ENCODE results near the gene ZDHHC1. TPM values are rescaled to one million over a fixed set of nuclear protein-coding genes. Genes with fewer than 3 reads are reported as not detected.
"Not testable (repeated sequence)": the region's sequence is repeated elsewhere in the genome, so short reads cannot be mapped to it uniquely, and the experiment has no call there.

ZDHHC1 gene
- total and polyA plus RNA-seq, 4 donors: 0.33 to 1.6 (median 1.1) TPM

DNA sequence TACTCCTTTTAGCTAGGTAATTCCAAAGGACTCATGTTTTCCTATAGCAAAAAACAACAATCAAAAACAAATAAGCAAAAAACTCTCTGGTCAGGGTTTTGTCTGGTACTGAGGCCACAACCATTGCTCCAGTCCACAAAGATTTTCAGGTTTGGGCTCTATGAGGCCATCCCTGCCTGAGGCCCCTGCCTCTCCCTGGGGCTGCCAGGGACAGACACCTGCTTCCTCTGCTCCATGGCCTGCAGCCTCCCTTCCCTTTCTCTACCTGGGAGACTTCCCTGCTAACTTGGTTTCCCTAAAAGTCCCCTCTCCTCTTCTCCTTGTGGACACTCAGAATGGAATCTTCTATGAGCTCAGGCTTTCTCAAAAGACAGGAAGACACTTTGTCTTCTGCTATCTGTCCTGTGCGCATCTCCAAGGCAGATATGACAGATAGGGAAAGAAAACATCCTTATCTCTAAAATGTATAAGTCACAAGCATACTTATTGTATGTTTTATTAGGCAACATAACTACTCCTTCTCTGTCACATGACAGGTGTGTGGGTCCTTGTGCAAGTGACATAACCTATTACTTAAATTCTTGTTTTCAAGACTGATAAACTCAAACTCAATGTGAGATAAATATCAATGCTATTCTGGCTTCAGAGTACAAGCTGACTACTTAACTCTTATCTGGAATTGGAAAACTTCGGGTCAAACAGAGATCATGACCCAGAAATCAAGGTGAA lies 1.2 kb upstream of the ZDHHC1 start (continued):
- TF ChIP-seq, protein P1, sequence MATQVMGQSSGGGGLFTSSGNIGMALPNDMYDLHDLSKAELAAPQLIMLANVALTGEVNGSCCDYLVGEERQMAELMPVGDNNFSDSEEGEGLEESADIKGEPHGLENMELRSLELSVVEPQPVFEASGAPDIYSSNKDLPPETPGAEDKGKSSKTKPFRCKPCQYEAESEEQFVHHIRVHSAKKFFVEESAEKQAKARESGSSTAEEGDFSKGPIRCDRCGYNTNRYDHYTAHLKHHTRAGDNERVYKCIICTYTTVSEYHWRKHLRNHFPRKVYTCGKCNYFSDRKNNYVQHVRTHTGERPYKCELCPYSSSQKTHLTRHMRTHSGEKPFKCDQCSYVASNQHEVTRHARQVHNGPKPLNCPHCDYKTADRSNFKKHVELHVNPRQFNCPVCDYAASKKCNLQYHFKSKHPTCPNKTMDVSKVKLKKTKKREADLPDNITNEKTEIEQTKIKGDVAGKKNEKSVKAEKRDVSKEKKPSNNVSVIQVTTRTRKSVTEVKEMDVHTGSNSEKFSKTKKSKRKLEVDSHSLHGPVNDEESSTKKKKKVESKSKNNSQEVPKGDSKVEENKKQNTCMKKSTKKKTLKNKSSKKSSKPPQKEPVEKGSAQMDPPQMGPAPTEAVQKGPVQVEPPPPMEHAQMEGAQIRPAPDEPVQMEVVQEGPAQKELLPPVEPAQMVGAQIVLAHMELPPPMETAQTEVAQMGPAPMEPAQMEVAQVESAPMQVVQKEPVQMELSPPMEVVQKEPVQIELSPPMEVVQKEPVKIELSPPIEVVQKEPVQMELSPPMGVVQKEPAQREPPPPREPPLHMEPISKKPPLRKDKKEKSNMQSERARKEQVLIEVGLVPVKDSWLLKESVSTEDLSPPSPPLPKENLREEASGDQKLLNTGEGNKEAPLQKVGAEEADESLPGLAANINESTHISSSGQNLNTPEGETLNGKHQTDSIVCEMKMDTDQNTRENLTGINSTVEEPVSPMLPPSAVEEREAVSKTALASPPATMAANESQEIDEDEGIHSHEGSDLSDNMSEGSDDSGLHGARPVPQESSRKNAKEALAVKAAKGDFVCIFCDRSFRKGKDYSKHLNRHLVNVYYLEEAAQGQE (IDR thresholded peaks at IDR 0.05): no peak

DNA sequence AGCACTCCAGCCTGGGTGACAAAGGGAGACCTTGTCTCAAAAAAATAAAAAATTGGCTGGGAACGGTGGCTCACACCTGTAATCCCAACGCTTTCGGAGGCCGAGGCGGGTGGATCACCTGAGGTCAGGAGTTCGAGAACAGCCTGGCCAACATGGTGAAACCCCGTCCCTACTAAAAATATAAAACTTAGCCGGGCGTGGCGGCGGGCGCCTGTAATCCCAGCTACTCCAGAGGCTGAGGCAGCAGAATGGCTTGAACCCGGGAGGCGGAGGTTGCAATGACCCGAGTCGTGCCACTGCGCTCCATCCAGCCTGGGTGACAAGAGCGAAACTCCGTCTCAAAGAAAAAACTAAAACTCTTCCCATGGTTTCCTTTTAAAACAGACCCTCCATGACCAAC lies 856 bp downstream of the ZDHHC1 start:
- H3K27me3 ChIP-seq (ENCODE audit: control insufficient read depth in 4 of 4, insufficient read depth in 4 of 4, low read length in 3 of 4); H3K36me3 ChIP-seq (ENCODE audit: control insufficient read depth in 4 of 4, insufficient read depth in 3 of 4, low read depth in 1 of 4, low read length in 3 of 4); DNase-seq (ENCODE audit: low spot score); H3K9me3 ChIP-seq (ENCODE audit: control insufficient read depth in 4 of 4, low read length in 3 of 4): not testable (repeated sequence)
- Histone ChIP-seq H3K9ac (ENCODE audit: low read depth in 1 of 2, low read length in 2 of 2) (peak overlapping the region; percentile 36 to 45), H3K27ac (ENCODE audit: low read depth in 1 of 2, low read length in 2 of 2) (peak overlapping the region; percentile 26 to 65), H3K4me1 (ENCODE audit: control insufficient read depth in 4 of 4, insufficient read depth in 4 of 4, low read length in 3 of 4) (peaks cover 5 to 10% (median 7%) of the 10 kb centered on the region in 4 donors), H3K4me3 (ENCODE audit: low read depth in 1 of 3, low read length in 3 of 3) (peak overlapping the region; percentile 11 to 77 (median 43))
- WGBS: 95% methylated on average over 19 of the region's 19 CpGs

GRCh38 chr16:67413978-67414911 lies 2.0 kb downstream of the ZDHHC1 start:
- H3K9ac ChIP-seq (ENCODE audit: low read depth in 1 of 2, low read length in 2 of 2): no peak overlapping the region
- H3K9me3 ChIP-seq (ENCODE audit: control insufficient read depth in 4 of 4, low read length in 3 of 4): no peaks in the 10 kb centered on the region
- H3K27ac ChIP-seq (ENCODE audit: low read depth in 1 of 2, low read length in 2 of 2): peak overlapping the region; percentile 15 to 47
- no peak for TF ChIP-seq ZBTB33 (IDR thresholded peaks at IDR 0.05)
- no peak for TF ChIP-seq HNF4A (conservative IDR thresholded peaks at IDR 0.05)
- TF ChIP-seq YY1 (IDR thresholded peaks at IDR 0.05): no peak
- no peak for TF ChIP-seq GABPA (IDR thresholded peaks at IDR 0.05 in 1 of 2, conservative IDR thresholded peaks at IDR 0.05 in 1 of 2)
- TF ChIP-seq HNF4G (IDR thresholded peaks at IDR 0.05): no peak
- TF ChIP-seq JUND (IDR thresholded peaks at IDR 0.05): no peak
- no peak for TF ChIP-seq EGR1 (IDR thresholded peaks at IDR 0.05; ENCODE audit: low read depth in 2 of 2)
- TF ChIP-seq RXRA (IDR thresholded peaks at IDR 0.05): no peak
- H3K27me3 ChIP-seq (ENCODE audit: control insufficient read depth in 4 of 4, insufficient read depth in 4 of 4, low read length in 3 of 4): no peaks in the 10 kb centered on the region
- 58% methylated on average over 6 of the region's 6 CpGs for WGBS
- no peak for DNase-seq (ENCODE audit: low spot score)
- no peak overlapping the region for H3K4me3 ChIP-seq (ENCODE audit: low read depth in 1 of 3, low read length in 3 of 3)
- peaks cover 5 to 10% (median 7%) of the 10 kb centered on the region in 4 donors for H3K4me1 ChIP-seq (ENCODE audit: control insufficient read depth in 4 of 4, insufficient read depth in 4 of 4, low read length in 3 of 4)
- no peaks in the 10 kb centered on the region for H3K36me3 ChIP-seq (ENCODE audit: control insufficient read depth in 4 of 4, insufficient read depth in 3 of 4, low read depth in 1 of 4, low read length in 3 of 4)
